Endothelial cell of umbilical vein (primary cell): ENCODE results near the gene C20orf202. TPM values are rescaled to one million over a fixed set of nuclear protein-coding genes. Genes with fewer than 3 reads are reported as not detected.

Experiments used
- BruUV-seq: library from RNA; stranded (reverse); fragments of 400-500 nt; replicated peaks from 2 replicates; lab custom pipeline; 2021; lab: Mats Ljungman, UMichigan
- CTCF ChIA-PET: fragments of 300-600, 350-600 bp; sonication (Branson Sonifier 250); formaldehyde crosslinking; loops from one replicate; lab custom pipeline; 2021; ENCODE audit warnings: antibody characterized with exemption, inconsistent platforms; lab: Charles Lee
- POLR2A ChIA-PET: fragments of 300-600, 350-600 bp; sonication (Branson Sonifier 250); formaldehyde crosslinking; loops from one replicate; lab custom pipeline; 2021; ENCODE audit warnings: antibody characterized with exemption, inconsistent platforms; lab: Charles Lee
- DNase-seq: peaks from one replicate; pipeline ENCODE4 v3.0.0-alpha.2; 2011; ENCODE audit warnings: low read depth, low spot score
- FAIRE-seq: peaks from 2 replicates; lab custom pipeline; 2011; peaks lifted over from hg19 to GRCh38; lab: Jason Lieb, UNC
- H2AFZ ChIP-seq: 2 replicates; pipeline ENCODE4 v1.6.0; 2012; ENCODE audit warnings: low read depth, low read length, control low read depth, inconsistent platforms
- H3K27ac ChIP-seq: 2 replicates; pipeline ENCODE4 v1.5.1; 2011; ENCODE audit warnings: low read depth, mild to moderate bottlenecking, control low read depth, low read length, moderate library complexity; ENCODE audit not compliant: insufficient read depth
- H3K27me3 ChIP-seq, 2 experiments: 2 replicates each; pipeline versions ENCODE4 v1.6.0 to v1.6.1; 2011; ENCODE audit warnings: low read length in 2 of 2, mixed read lengths in 1 of 2; ENCODE audit not compliant: control insufficient read depth in 2 of 2, insufficient read depth in 2 of 2
- H3K36me3 ChIP-seq, 2 experiments: 2 replicates in 1 of 2; 3 replicates in 1 of 2; pipeline ENCODE4 v1.5.1; 2011; ENCODE audit warnings: low read length in 2 of 2, mild to moderate bottlenecking in 1 of 2, moderate library complexity in 1 of 2; ENCODE audit not compliant: control insufficient read depth in 2 of 2, insufficient read depth in 2 of 2; ENCODE audit errors: extremely low read depth in 1 of 2
- H3K4me1 ChIP-seq: 3 replicates; pipeline ENCODE4 v1.5.1; 2011; ENCODE audit warnings: mild to moderate bottlenecking, low read length; ENCODE audit not compliant: control insufficient read depth, insufficient read depth; ENCODE audit errors: extremely low read depth
- H3K4me2 ChIP-seq: 2 replicates; pipeline ENCODE4 v1.6.1; 2011; ENCODE audit warnings: low read length, control low read depth, mixed read lengths; ENCODE audit not compliant: insufficient read depth
- H3K4me3 ChIP-seq, 3 experiments: fragments of 200-600 bp in 1 of 3; sonication (generic), shearing (Covaris generic) in 1 of 3; replicated peaks in 1 of 3; 2 replicates each; pipeline ENCODE4 v1.5.1; 2011 to 2016; ENCODE audit warnings: control low read depth in 3 of 3, low read length in 3 of 3, mild to moderate bottlenecking in 2 of 3, inconsistent platforms in 1 of 3, low read depth in 1 of 3, moderate library complexity in 1 of 3; ENCODE audit not compliant: insufficient read depth in 1 of 3
- H3K79me2 ChIP-seq: 2 replicates; pipeline ENCODE4 v1.6.0; 2012; ENCODE audit warnings: low read length, inconsistent platforms; ENCODE audit not compliant: control insufficient read depth, insufficient read depth
- H3K9ac ChIP-seq: replicated peaks from 2 replicates; pipeline ENCODE3; 2011; ENCODE audit warnings: low read length, control low read depth; ENCODE audit not compliant: insufficient read depth; ENCODE audit errors: extremely low read depth
- H3K9me1 ChIP-seq: replicated peaks from 3 replicates; pipeline ENCODE4 v1.6.0; 2011; ENCODE audit warnings: mild to moderate bottlenecking, low read length; ENCODE audit not compliant: control insufficient read depth, insufficient read depth; ENCODE audit errors: extremely low read depth
- H3K9me3 ChIP-seq: replicated peaks from 2 replicates; pipeline ENCODE4 v1.5.1; 2012; ENCODE audit warnings: low read length, inconsistent platforms; ENCODE audit not compliant: control insufficient read depth, insufficient read depth
- H4K20me1 ChIP-seq: replicated peaks from 2 replicates; pipeline ENCODE3; 2011; ENCODE audit warnings: mild to moderate bottlenecking, low read length; ENCODE audit not compliant: control insufficient read depth, insufficient read depth; ENCODE audit errors: extremely low read depth
- EZH2 ChIP-seq: IDR thresholded peaks from 2 replicates; pipeline ENCODE4 v1.6.1; 2012; ENCODE audit warnings: borderline replicate concordance, low read depth, mild to moderate bottlenecking, moderate library complexity, low read length, inconsistent platforms; ENCODE audit not compliant: severe bottlenecking
- FOS ChIP-seq: IDR thresholded peaks from 2 replicates; pipeline ENCODE4 v1.6.1; 2011; ENCODE audit warnings: mild to moderate bottlenecking, low read length, moderate library complexity, borderline replicate concordance; ENCODE audit not compliant: insufficient read depth
- GATA2 ChIP-seq: IDR thresholded peaks from 2 replicates; pipeline ENCODE4 v1.7.0; 2011; ENCODE audit warnings: low read depth, mild to moderate bottlenecking, moderate library complexity, mixed read lengths, low read length; ENCODE audit not compliant: insufficient read length, insufficient read depth
- JUN ChIP-seq: IDR thresholded peaks from 2 replicates; pipeline ENCODE4 v1.6.1; 2011; ENCODE audit warnings: borderline replicate concordance, low read depth; ENCODE audit not compliant: insufficient read length, insufficient read depth
- MAX ChIP-seq: IDR thresholded peaks from 2 replicates; pipeline ENCODE4 v1.6.1; 2011; ENCODE audit not compliant: insufficient read depth, insufficient read length
- MYC ChIP-seq: IDR thresholded peaks from one replicate; pipeline ENCODE4 v1.6.1; 2011; ENCODE audit warnings: mild to moderate bottlenecking, low read depth, low read length
- POLR2A ChIP-seq: IDR thresholded peaks from 2 replicates; pipeline ENCODE4 v1.6.1; 2012; ENCODE audit warnings: low read depth, mild to moderate bottlenecking, control low read depth, low read length
- POLR2AphosphoS5 ChIP-seq: IDR thresholded peaks from 2 replicates; pipeline ENCODE4 v1.6.1; 2012; ENCODE audit warnings: low read depth, mild to moderate bottlenecking, control low read depth, low read length, moderate library complexity; ENCODE audit not compliant: insufficient read depth
- dilution Hi-C: fragments of 300-500 bp; cut with MboI; formaldehyde crosslinking; loops from one replicate; pipeline ENCODE4 v1.15.0; 2019; ENCODE audit warnings: low sequenced_read_pairs; ENCODE audit not compliant: extremely low pct_ligation_motif_present
- intact Hi-C: fragments of 100-400 bp; cut with micrococcal nuclease; formaldehyde crosslinking; loops from one replicate; pipeline ENCODE4 v1.10.0; 2022
- polyA plus RNA-seq, 4 experiments: library from polyadenylated mRNA; depleted of rRNA in 3 of 4; stranded (reverse) in 3 of 4; unstranded in 1 of 4; fragments of >200 nt; gene quantifications; 2 replicates each; pipeline versions ENCODE4 v1.2.1 to v1.2.3, GENCODE V29; 2011 to 2012; ENCODE audit warnings: missing spikeins in 1 of 4
- total RNA-seq: library from RNA; stranded (reverse); gene quantifications from 2 replicates; pipeline ENCODE4 v1.2.3, GENCODE V29; 2021
- TF ChIP-seq, protein P1 (sequence below), 2 donors: IDR thresholded peaks; 1 replicate in 1 of 2; 2 replicates in 1 of 2; pipeline ENCODE4 v1.5.1; 2011; ENCODE audit warnings: low read length in 2 of 2, mild to moderate bottlenecking in 2 of 2, moderate library complexity in 2 of 2, control low read depth in 1 of 2, inconsistent platforms in 1 of 2, low read depth in 1 of 2; ENCODE audit not compliant: insufficient read depth in 1 of 2; ENCODE audit errors: extremely low read depth in 1 of 2

The C20orf202 gene
- total and polyA plus RNA-seq, 2 donors (not counting 3 experiments of a cell fraction or from before 2014, with no cell fraction given) = not detected

DNA sequence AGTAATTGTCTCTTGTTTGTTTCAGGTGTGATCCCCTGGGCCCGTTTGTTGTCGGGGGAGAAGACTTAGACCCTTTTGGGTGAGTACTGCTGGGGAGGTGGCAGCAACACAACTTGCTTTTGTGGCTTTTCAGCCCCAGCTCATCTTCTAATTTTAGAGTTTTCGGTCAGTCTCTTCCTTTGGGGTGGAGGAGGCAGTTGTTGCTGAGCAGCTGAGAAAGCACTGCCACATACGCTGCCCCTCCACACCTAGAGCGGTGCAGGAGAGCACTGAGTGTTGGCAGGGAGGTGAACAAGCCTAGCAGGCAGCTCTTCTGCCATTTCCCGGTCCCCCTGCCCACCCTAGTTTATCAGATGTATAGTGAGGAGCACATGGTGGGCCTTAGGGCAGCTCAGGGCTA is 40.1 kb upstream of the C20orf202 start:
- Histone ChIP-seq H3K9me3 (no peaks in the 10 kb centered on the region), H3K27me3 (no peaks in the 10 kb centered on the region), H3K4me3 (no peak overlapping the region), H3K4me2 (no peak overlapping the region), H3K9ac (no peak overlapping the region), H3K9me1 (no peaks in the 10 kb centered on the region), H3K36me3 (peaks cover 8 to 24% of the 10 kb centered on the region in 2 experiments), H3K27ac (no peak overlapping the region), H3K4me1 (peaks cover 17% of the 10 kb centered on the region), H3K79me2 (no peaks in the 10 kb centered on the region), H2AFZ (no peak overlapping the region), H4K20me1 (no peaks in the 10 kb centered on the region)
- dilution Hi-C loops (no loop called here), intact Hi-C loops (no loop called here)
- FAIRE-seq = no peak
- DNase-seq = no peak
- no TSS peak for BruUV-seq
- CTCF ChIA-PET = interaction anchor here (0.8 to 0.9 kb wide), 2 partner anchors 9 to 303 kb away, joined by 3 read pairs; partner anchors contain the start of gene NSFL1C
- TF ChIP-seq, protein P1, sequence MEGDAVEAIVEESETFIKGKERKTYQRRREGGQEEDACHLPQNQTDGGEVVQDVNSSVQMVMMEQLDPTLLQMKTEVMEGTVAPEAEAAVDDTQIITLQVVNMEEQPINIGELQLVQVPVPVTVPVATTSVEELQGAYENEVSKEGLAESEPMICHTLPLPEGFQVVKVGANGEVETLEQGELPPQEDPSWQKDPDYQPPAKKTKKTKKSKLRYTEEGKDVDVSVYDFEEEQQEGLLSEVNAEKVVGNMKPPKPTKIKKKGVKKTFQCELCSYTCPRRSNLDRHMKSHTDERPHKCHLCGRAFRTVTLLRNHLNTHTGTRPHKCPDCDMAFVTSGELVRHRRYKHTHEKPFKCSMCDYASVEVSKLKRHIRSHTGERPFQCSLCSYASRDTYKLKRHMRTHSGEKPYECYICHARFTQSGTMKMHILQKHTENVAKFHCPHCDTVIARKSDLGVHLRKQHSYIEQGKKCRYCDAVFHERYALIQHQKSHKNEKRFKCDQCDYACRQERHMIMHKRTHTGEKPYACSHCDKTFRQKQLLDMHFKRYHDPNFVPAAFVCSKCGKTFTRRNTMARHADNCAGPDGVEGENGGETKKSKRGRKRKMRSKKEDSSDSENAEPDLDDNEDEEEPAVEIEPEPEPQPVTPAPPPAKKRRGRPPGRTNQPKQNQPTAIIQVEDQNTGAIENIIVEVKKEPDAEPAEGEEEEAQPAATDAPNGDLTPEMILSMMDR (IDR thresholded peaks at IDR 0.05; ENCODE audit: extremely low read depth in 1 of 2, insufficient read depth in 1 of 2, low read depth in 1 of 2, low read length in 2 of 2) = no peak
- no peak for TF ChIP-seq POLR2AphosphoS5
- TF ChIP-seq JUN = no peak
- no peak for TF ChIP-seq MYC
- TF ChIP-seq EZH2 = no peak
- no peak for TF ChIP-seq GATA2
- no peak for TF ChIP-seq MAX
- TF ChIP-seq POLR2A = no peak
- no peak for TF ChIP-seq FOS
- POLR2A ChIA-PET = no interaction called here
